Upper lobe of left lung (tissue), 4 donors: ENCODE results near the gene GATAD2B.
A peak's percentile ranks its signal among the peaks of the same experiment; 100 is the strongest.

Experiments used
- EP300 ChIP-seq, 4 donors: sonication (generic); formaldehyde crosslinking; IDR thresholded peaks; one replicate each; pipeline ENCODE4 v1.5.1; 2017; ENCODE audit warnings: antibody characterized with exemption in 4 of 4, control low read depth in 2 of 4
- POLR2A ChIP-seq, 4 donors: fragments of 450-650 bp; IDR thresholded peaks; one replicate each; pipeline ENCODE4 v1.5.1; 2016 to 2017; ENCODE audit warnings: antibody characterized with exemption in 4 of 4, mild to moderate bottlenecking in 2 of 4
- POLR2AphosphoS5 ChIP-seq, 2 donors: sonication (generic); formaldehyde crosslinking; IDR thresholded peaks; one replicate each; pipeline ENCODE4 v1.5.1; 2017; ENCODE audit warnings: antibody characterized with exemption in 2 of 2
- TF ChIP-seq, protein P1 (sequence below), 6 experiments: fragments of 450-650 bp in 4 of 6; fragments of 200-600 bp in 2 of 6; sonication (generic) in 2 of 6; IDR thresholded peaks; one replicate each; pipeline ENCODE4 v1.5.1; 2016 to 2019; ENCODE audit warnings: antibody characterized with exemption in 6 of 6

DNA sequence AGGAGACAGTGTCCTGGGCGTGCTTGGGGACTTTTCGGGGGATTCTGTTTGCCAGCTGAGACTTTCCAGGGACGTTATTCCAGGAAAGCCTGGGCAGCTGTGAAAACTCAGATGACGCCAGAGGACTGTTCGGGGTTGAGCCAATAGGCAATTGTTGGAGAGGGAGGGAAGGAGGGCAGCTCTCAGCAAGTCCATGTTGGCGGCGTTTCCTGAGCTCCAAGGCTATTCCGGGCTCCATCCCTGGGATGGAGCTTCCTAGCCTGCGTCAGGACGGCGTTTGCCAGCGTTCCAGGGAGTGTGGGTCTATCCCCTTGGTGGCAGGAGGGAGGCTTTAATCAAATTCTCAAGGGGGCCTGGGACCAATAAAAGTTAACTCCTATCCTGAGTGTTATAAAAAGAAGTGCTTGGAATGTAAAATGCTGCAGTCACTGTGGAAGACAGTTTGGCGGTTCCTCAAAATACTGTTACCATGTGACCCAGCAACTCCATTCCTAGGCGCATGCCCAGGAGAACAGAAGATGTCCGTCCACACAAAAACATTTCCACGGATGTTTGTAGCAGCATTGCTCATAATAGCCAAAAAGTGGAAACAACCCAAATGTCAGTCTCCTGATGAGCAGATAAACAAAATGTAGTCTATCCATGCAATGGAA is 132.3 kb downstream of the GATAD2B start:
- TF ChIP-seq, protein P1, sequence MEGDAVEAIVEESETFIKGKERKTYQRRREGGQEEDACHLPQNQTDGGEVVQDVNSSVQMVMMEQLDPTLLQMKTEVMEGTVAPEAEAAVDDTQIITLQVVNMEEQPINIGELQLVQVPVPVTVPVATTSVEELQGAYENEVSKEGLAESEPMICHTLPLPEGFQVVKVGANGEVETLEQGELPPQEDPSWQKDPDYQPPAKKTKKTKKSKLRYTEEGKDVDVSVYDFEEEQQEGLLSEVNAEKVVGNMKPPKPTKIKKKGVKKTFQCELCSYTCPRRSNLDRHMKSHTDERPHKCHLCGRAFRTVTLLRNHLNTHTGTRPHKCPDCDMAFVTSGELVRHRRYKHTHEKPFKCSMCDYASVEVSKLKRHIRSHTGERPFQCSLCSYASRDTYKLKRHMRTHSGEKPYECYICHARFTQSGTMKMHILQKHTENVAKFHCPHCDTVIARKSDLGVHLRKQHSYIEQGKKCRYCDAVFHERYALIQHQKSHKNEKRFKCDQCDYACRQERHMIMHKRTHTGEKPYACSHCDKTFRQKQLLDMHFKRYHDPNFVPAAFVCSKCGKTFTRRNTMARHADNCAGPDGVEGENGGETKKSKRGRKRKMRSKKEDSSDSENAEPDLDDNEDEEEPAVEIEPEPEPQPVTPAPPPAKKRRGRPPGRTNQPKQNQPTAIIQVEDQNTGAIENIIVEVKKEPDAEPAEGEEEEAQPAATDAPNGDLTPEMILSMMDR (IDR thresholded peaks at IDR 0.05): no peak
- TF ChIP-seq POLR2AphosphoS5 (IDR thresholded peaks at IDR 0.05) (peak; percentile 36 to 49), POLR2A (IDR thresholded peaks at IDR 0.05) (peak in 1 of 4 donors; percentile 16), EP300 (IDR thresholded peaks at IDR 0.05) (peak in 1 of 4 donors; percentile 6)
